ENCODE data around the gene KRT39.

DNA sequence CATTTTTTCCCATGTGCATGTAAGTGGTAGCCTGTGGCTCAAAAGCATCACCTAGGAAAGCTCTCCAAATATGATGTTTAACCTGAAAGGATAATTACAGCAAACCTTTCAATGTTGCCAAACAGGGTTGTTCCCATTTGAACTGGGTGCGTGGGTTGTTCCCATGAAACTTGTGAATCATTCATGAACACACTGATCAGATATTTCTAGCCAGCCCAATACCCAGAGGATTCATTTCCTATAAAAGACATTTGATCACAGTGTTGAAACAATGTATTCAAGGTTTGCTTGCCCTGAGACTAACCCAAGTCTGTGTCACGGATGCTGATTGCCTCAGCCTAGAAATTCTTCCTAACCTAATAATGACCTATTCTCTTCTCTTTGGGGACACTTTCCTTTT is 12.9 kb downstream of the KRT39 start:
- TF ChIP-seq, protein P1, sequence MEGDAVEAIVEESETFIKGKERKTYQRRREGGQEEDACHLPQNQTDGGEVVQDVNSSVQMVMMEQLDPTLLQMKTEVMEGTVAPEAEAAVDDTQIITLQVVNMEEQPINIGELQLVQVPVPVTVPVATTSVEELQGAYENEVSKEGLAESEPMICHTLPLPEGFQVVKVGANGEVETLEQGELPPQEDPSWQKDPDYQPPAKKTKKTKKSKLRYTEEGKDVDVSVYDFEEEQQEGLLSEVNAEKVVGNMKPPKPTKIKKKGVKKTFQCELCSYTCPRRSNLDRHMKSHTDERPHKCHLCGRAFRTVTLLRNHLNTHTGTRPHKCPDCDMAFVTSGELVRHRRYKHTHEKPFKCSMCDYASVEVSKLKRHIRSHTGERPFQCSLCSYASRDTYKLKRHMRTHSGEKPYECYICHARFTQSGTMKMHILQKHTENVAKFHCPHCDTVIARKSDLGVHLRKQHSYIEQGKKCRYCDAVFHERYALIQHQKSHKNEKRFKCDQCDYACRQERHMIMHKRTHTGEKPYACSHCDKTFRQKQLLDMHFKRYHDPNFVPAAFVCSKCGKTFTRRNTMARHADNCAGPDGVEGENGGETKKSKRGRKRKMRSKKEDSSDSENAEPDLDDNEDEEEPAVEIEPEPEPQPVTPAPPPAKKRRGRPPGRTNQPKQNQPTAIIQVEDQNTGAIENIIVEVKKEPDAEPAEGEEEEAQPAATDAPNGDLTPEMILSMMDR (IDR thresholded peaks at IDR 0.05 in 4 of 5, conservative IDR thresholded peaks at IDR 0.05 in 1 of 5) = no peak
- TF ChIP-seq POLR2A (IDR thresholded peaks at IDR 0.05) = no peak
